Right cardiac atrium (tissue), 5 donors: ENCODE data around the gene RXFP1. TPM values are rescaled to one million over a fixed set of nuclear protein-coding genes. Genes with fewer than 3 reads are reported as not detected.
A peak's percentile ranks its signal among the peaks of the same experiment; 100 is the strongest.

Source experiments
- ATAC-seq, 2 donors: fragments of 200-7000 bp; cut with Tn5 transposase; one replicate each; pipeline versions ENCODE4 v1.8.0 to v1.9.1; 2020; ENCODE audit warnings: moderate library complexity in 2 of 2, mild to moderate bottlenecking in 1 of 2
- DNase-seq, 3 donors: peaks; one replicate each; pipeline ENCODE4 v3.0.0-alpha.2; 2020
- H3K27ac ChIP-seq: one replicate; pipeline ENCODE4 v1.5.1; 2013; ENCODE audit warnings: mild to moderate bottlenecking, low read length, control low read depth, moderate library complexity
- H3K27me3 ChIP-seq: one replicate; pipeline ENCODE4 v1.6.1; 2013; ENCODE audit not compliant: control insufficient read depth, insufficient read depth
- H3K4me1 ChIP-seq: one replicate; pipeline ENCODE4 v1.6.1; 2013; ENCODE audit warnings: low read length; ENCODE audit not compliant: control insufficient read depth, insufficient read depth
- H3K4me3 ChIP-seq: one replicate; pipeline ENCODE4 v1.5.1; 2013; ENCODE audit warnings: low read length, control low read depth
- H3K9me3 ChIP-seq: one replicate; pipeline ENCODE4 v1.6.1; 2013; ENCODE audit warnings: low read length; ENCODE audit not compliant: control insufficient read depth
- WGBS: extraction: QIAGEN DNeasy Blood & Tissue Kit; methylation state at CpG from one replicate; pipeline ENCODE4 v1.1.7; 2013; 5-methylcytosine and 5-hydroxymethylcytosine counted together
- intact Hi-C, 4 donors: fragments of 100-400 bp; cut with DNase I; formaldehyde crosslinking; loops; one replicate each; pipeline versions ENCODE4 v1.11.0 to v1.14.0; 2022 to 2023
- polyA plus RNA-seq: library from polyadenylated mRNA; stranded (reverse); fragments of 200-250 nt; gene quantifications from one replicate; pipeline ENCODE4 v1.2.3, GENCODE V29; 2013
- total RNA-seq, 4 donors: library from RNA; stranded (reverse); fragmentation: NEBNext Ultra II Directional; extraction: Animal tissue kit (Norgen Biotek cat#: 25700); gene quantifications; one replicate each; pipeline ENCODE4 v1.2.1, GENCODE V29; 2021
- donor health status: healthy with polysubstance abuse.
- donor health status: DM: no; HTN: yes; CAD: no.
- donor health status: DM: no; HTN: no; CAD: no.
- donor health status: DM: no; HTN: yes; CAD: no; lungs with severe emphysema.
- donor health status: DM: yes; HTN: yes; CAD: no.

Gene RXFP1
- total and polyA plus RNA-seq, 5 donors: 0.05 to 0.09 TPM; not detected in 3

GRCh38 chr4:158613046-158613445, 91.4 kb downstream of the RXFP1 start:
- no peak for ATAC-seq

GRCh38 chr4:158617956-158618355, 96.3 kb downstream of the RXFP1 start:
- no peaks in the 10 kb centered on the region for H3K4me1 ChIP-seq
- H3K4me3 ChIP-seq: no peak overlapping the region
- intact Hi-C loops: no loop called here
- no peak for ATAC-seq
- H3K27me3 ChIP-seq: no peaks in the 10 kb centered on the region
- no peaks in the 10 kb centered on the region for H3K9me3 ChIP-seq
- no peak for DNase-seq
- no peak overlapping the region for H3K27ac ChIP-seq

More at GRCh38 chr4:158613046-158613445, 91.4 kb downstream of the RXFP1 start:
- H3K27me3 ChIP-seq: no peaks in the 10 kb centered on the region
- H3K9me3 ChIP-seq: no peaks in the 10 kb centered on the region
- 83% methylated on average over 1 of the region's 1 CpG for WGBS
- intact Hi-C loops: no loop called here
- no peak overlapping the region for H3K4me3 ChIP-seq
- no peaks in the 10 kb centered on the region for H3K4me1 ChIP-seq
- DNase-seq: no peak
- H3K27ac ChIP-seq: no peak overlapping the region

- H3K27ac ChIP-seq: no peak overlapping the region
- H3K9me3 ChIP-seq: no peaks in the 10 kb centered on the region
- no peak for ATAC-seq
- DNase-seq: no peak
- 96% methylated on average over 4 of the region's 4 CpGs for WGBS
- intact Hi-C loops: loop anchor here in 3 of 4 donors (10.0 kb wide), 1 partner anchor 367 kb away; no protein-coding TSS in a partner anchor
- no peaks in the 10 kb centered on the region for H3K27me3 ChIP-seq
- no peak overlapping the region for H3K4me3 ChIP-seq
- no peaks in the 10 kb centered on the region for H3K4me1 ChIP-seq
Measured at GRCh38 chr4:158621729-158622128, 100.0 kb downstream of the RXFP1 start.

GRCh38 chr4:158622251-158622650, 100.6 kb downstream of the RXFP1 start:
- H3K4me1 ChIP-seq: no peaks in the 10 kb centered on the region
- intact Hi-C loops: loop anchor here in 3 of 4 donors (10.0 kb wide), 1 partner anchor 367 kb away; no protein-coding TSS in a partner anchor
- H3K9me3 ChIP-seq: no peaks in the 10 kb centered on the region
- H3K27ac ChIP-seq: no peak overlapping the region
- no peaks in the 10 kb centered on the region for H3K27me3 ChIP-seq
- 80% methylated on average over 3 of the region's 3 CpGs for WGBS
- ATAC-seq (no peak), DNase-seq (no peak)
- no peak overlapping the region for H3K4me3 ChIP-seq

GRCh38 chr4:158624889-158625478, 103.3 kb downstream of the RXFP1 start:
- no peaks in the 10 kb centered on the region for H3K27me3 ChIP-seq
- peak; percentile 55 to 67 for ATAC-seq
- intact Hi-C loops: loop anchor here in 3 of 4 donors (10.0 kb wide), 1 partner anchor 370 kb away; no protein-coding TSS in a partner anchor
- no peaks in the 10 kb centered on the region for H3K9me3 ChIP-seq
- no peaks in the 10 kb centered on the region for H3K4me1 ChIP-seq
- no peak for DNase-seq
- no peak overlapping the region for H3K27ac ChIP-seq
- H3K4me3 ChIP-seq: no peak overlapping the region
- 25% methylated on average over 3 of the region's 3 CpGs for WGBS

GRCh38 chr4:158625544-158625943, 103.9 kb downstream of the RXFP1 start:
- 39% methylated on average over 2 of the region's 2 CpGs for WGBS
- no peak overlapping the region for H3K27ac ChIP-seq
- no peaks in the 10 kb centered on the region for H3K27me3 ChIP-seq
- ATAC-seq (peak; percentile 67 to 72), DNase-seq (no peak)
- H3K4me1 ChIP-seq: no peaks in the 10 kb centered on the region
- intact Hi-C loops: loop anchor here in 3 of 4 donors (10.0 kb wide), 1 partner anchor 371 kb away; no protein-coding TSS in a partner anchor
- H3K4me3 ChIP-seq: no peak overlapping the region
- H3K9me3 ChIP-seq: no peaks in the 10 kb centered on the region

GRCh38 chr4:158630893-158631292, 109.2 kb downstream of the RXFP1 start:
- ATAC-seq (no peak), DNase-seq (no peak)
- intact Hi-C loops: no loop called here
- Histone ChIP-seq H3K9me3 (no peaks in the 10 kb centered on the region), H3K27me3 (no peaks in the 10 kb centered on the region), H3K27ac (no peak overlapping the region), H3K4me1 (no peaks in the 10 kb centered on the region), H3K4me3 (no peak overlapping the region)
- 19% methylated on average over 1 of the region's 1 CpG for WGBS

- no peak for DNase-seq
- H3K4me1 ChIP-seq: no peaks in the 10 kb centered on the region
- no peaks in the 10 kb centered on the region for H3K9me3 ChIP-seq
- no peak overlapping the region for H3K4me3 ChIP-seq
- ATAC-seq: no peak
- intact Hi-C loops: no loop called here
- no peak overlapping the region for H3K27ac ChIP-seq
- WGBS: 77% methylated on average over 1 of the region's 1 CpG
- H3K27me3 ChIP-seq: no peaks in the 10 kb centered on the region
Measured at GRCh38 chr4:158636619-158637018, 114.9 kb downstream of the RXFP1 start.

- Histone ChIP-seq H3K27me3 (no peaks in the 10 kb centered on the region), H3K9me3 (no peaks in the 10 kb centered on the region), H3K4me1 (no peaks in the 10 kb centered on the region), H3K27ac (no peak overlapping the region), H3K4me3 (no peak overlapping the region)
- 69% methylated on average over 5 of the region's 5 CpGs for WGBS
- ATAC-seq (no peak), DNase-seq (no peak)
- intact Hi-C loops: no loop called here
Measured at GRCh38 chr4:158644356-158644755, 122.7 kb downstream of the RXFP1 start.

GRCh38 chr4:158644760-158645159, 123.1 kb downstream of the RXFP1 start:
- DNase-seq (no peak), ATAC-seq (no peak)
- intact Hi-C loops: no loop called here
- no peaks in the 10 kb centered on the region for H3K27me3 ChIP-seq
- 59% methylated on average over 3 of the region's 3 CpGs for WGBS
- no peak overlapping the region for H3K27ac ChIP-seq
- no peaks in the 10 kb centered on the region for H3K4me1 ChIP-seq
- H3K9me3 ChIP-seq: no peaks in the 10 kb centered on the region
- H3K4me3 ChIP-seq: no peak overlapping the region

- no peaks in the 10 kb centered on the region for H3K9me3 ChIP-seq
- intact Hi-C loops: no loop called here
- DNase-seq: peak in 1 of 3 donors; percentile 24
- no peak overlapping the region for H3K4me3 ChIP-seq
- no peaks in the 10 kb centered on the region for H3K4me1 ChIP-seq
- ATAC-seq: no peak
- no peak overlapping the region for H3K27ac ChIP-seq
- WGBS: 32% methylated on average over 4 of the region's 4 CpGs
- no peaks in the 10 kb centered on the region for H3K27me3 ChIP-seq
Measured at GRCh38 chr4:158649111-158649680, 127.5 kb downstream of the RXFP1 start.
